ENCODE data around the gene DBF4B.

DBF4B gene

GRCh38 chr17:44776628-44777393 lies 68.3 kb downstream of the DBF4B start:
- TF ChIP-seq GATA3 (IDR thresholded peaks at IDR 0.05; ENCODE audit: low read depth, low read length) (no peak), GATA2 (IDR thresholded peaks at IDR 0.05; ENCODE audit: low read depth, low read length) (no peak)

DNA sequence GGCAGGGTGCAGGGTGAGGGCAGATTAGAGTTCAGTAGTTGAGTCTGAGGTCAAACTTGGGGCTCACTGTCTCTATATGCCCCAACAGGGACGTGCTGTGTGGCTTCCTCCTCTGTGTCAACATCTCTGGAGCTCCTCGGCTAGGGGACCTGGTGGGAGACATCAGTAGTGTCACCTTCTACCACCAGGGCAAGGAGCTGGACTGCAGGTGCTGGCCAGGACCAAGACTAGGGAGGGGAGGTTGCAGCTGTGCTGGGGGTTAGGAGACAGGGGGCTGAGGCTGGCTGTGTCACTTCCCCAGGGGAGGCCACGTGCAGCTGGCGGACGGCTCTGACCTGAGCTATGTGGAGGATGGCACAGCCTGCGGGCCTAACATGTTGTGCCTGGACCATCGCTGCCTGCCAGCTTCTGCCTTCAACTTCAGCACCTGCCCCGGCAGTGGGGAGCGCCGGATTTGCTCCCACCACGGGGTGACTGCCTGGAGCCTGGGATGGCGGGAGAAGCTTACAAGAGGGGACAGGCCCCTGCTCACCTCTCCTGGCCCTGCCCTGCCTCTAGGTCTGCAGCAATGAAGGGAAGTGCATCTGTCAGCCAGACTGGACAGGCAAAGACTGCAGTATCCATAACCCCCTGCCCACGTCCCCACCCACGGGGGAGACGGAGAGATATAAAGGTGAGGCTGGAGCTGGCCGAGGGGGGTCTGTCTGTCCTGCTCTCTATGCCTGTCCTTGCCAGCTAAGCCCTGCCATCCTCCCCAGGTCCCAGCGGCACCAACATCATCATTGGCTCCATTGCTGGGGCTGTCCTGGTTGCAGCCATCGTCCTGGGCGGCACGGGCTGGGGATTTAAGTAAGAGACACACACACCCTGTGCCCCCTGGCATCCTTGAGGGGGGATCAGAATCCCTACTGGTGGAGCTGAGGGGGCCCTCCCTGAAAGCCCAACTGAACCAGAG lies 69.2 kb downstream of the DBF4B start:
- no peak for TF ChIP-seq GATA2 (IDR thresholded peaks at IDR 0.05; ENCODE audit: low read depth, low read length)
- TF ChIP-seq GATA3 (IDR thresholded peaks at IDR 0.05; ENCODE audit: low read depth, low read length) = no peak

GRCh38 chr17:44778656-44779210 lies 70.3 kb downstream of the DBF4B start:
- TF ChIP-seq GATA2 (IDR thresholded peaks at IDR 0.05; ENCODE audit: low read depth, low read length) (no peak), GATA3 (IDR thresholded peaks at IDR 0.05; ENCODE audit: low read depth, low read length) (no peak)

- TF ChIP-seq GATA3 (IDR thresholded peaks at IDR 0.05; ENCODE audit: low read depth, low read length) (no peak), GATA2 (IDR thresholded peaks at IDR 0.05; ENCODE audit: low read depth, low read length) (peak; percentile 95)
Measured at GRCh38 chr17:44779211-44780025, 71.0 kb downstream of the DBF4B start.

DNA sequence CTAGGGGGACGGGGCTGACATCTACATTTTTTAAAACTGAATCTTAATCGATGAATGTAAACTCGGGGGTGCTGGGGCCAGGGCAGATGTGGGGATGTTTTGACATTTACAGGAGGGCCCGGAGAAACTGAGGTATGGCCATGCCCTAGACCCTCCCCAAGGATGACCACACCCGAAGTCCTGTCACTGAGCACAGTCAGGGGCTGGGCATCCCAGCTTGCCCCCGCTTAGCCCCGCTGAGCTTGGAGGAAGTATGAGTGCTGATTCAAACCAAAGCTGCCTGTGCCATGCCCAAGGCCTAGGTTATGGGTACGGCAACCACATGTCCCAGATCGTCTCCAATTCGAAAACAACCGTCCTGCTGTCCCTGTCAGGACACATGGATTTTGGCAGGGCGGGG lies 71.7 kb downstream of the DBF4B start:
- TF ChIP-seq GATA3 (IDR thresholded peaks at IDR 0.05; ENCODE audit: low read depth, low read length) (no peak), GATA2 (IDR thresholded peaks at IDR 0.05; ENCODE audit: low read depth, low read length) (no peak)

DNA sequence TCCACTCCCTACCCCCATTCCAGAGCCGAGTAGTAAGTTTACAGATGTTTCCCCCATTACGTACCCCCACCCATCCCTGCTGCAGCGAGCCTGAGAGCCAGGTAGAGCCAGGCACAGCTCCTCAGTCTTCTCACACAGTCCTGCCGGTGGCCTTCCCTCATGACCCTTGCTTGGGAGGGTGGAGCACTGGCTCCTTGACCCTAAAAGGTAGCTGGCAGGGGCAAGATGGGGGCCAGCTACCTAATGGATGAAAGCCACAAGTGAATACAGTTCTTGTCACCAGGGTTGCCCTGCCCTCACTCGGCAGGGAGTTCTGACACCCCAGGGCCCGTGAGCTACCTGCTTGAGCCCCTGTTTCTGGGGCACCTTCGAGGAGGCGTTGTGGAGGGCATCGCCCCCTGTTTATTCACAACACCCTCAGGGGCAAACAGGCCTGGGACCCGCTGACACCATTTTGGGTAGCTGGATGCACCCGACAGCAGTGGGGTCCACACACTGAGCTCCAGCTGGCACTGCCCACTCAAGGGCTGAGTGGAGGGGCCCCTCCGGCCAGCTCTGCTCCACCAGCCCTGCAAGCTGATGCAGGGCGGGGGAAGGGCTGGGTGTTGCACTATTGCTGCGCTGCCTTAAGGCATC lies 72.5 kb downstream of the DBF4B start:
- TF ChIP-seq GATA2 (IDR thresholded peaks at IDR 0.05; ENCODE audit: low read depth, low read length) = no peak
- TF ChIP-seq GATA3 (IDR thresholded peaks at IDR 0.05; ENCODE audit: low read depth, low read length) = no peak

DNA sequence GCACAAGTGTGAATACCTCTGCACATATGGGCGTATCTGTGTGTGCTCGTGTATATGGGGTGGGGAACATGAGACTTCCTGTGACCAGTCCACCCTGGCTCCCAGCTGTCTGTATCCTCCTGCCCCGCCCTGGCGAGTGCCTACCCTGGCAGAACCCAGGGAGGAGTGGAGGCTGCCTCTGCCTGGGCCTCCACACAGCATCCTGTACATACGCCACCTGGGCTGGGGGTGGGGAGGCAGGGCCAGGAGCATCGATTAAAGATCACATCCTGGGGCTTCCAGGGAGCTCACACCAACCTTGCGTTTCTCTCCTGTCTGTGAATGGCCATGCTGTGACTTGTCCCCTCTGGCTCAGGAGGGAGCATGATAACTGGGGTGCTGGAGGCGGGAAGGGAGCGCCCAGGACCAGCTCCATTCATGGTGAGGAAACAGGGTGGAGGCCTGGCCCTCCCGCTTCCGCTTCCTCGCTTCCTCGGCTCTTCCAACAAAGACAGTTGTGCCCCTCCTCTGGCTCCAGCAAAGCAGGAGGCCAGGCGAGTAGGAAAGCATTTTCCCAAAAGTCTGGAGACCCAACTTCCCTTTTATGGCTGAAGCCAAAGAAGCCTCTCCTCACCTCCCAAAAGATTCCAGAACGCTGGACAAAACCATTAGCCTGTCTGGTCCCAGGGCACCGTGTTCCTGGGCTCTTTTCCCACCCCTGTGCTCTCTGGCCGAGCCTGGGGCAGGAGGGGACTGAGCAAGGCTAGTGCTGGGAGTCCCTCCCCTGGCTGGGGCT lies 73.3 kb downstream of the DBF4B start:
- TF ChIP-seq GATA2 (IDR thresholded peaks at IDR 0.05; ENCODE audit: low read depth, low read length) (no peak), GATA3 (IDR thresholded peaks at IDR 0.05; ENCODE audit: low read depth, low read length) (no peak)

DNA sequence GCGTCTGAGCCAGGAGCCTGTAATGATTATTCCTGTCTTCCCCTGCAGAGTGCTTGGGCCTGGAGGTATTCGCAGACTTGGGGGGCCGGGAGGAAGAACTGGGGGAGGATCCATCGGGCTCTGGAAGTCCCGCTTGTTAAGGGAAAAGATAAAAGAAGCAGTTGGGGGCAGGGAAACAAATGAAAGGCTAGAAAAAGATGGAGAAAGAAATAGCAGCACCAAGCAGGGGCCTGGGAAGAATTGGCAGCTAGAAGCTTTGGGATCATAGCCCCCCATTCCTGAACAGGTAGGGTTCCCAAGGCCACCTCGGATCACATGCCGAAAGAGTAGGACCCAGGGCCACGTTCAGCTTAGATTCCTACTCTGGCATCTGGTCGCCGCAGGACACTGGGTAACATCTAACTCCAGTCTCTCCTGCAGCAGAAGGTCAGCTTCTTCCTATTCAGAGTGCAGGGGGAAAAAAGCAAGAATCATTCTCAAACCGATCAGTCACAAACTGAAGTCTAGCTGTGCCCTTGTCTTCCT lies 73.9 kb downstream of the DBF4B start:
- TF ChIP-seq GATA2 (IDR thresholded peaks at IDR 0.05; ENCODE audit: low read depth, low read length) (no peak), GATA3 (IDR thresholded peaks at IDR 0.05; ENCODE audit: low read depth, low read length) (no peak)

DNA sequence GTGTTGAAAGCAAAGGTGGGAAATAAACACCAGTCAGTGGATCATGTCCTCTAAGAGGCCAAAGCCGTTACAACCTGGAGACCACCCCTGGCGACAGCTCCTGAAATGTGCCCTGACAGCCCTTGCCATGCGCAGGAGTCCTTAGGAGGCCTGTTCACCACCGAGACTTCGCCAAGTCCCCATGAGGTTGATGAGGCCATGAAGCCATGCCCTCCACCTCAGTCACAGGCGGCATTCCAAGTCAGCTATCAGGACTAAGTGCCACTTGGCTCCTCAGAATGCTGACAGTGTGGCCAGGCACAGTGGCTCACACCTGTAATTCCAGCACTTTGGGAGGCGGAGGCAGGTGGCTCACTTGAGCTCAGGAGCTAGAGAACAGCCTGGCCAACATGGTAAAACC lies 77.5 kb downstream of the DBF4B start:
- no peak for TF ChIP-seq GATA3 (IDR thresholded peaks at IDR 0.05; ENCODE audit: low read depth, low read length)
- TF ChIP-seq GATA2 (IDR thresholded peaks at IDR 0.05; ENCODE audit: low read depth, low read length) = no peak

DNA sequence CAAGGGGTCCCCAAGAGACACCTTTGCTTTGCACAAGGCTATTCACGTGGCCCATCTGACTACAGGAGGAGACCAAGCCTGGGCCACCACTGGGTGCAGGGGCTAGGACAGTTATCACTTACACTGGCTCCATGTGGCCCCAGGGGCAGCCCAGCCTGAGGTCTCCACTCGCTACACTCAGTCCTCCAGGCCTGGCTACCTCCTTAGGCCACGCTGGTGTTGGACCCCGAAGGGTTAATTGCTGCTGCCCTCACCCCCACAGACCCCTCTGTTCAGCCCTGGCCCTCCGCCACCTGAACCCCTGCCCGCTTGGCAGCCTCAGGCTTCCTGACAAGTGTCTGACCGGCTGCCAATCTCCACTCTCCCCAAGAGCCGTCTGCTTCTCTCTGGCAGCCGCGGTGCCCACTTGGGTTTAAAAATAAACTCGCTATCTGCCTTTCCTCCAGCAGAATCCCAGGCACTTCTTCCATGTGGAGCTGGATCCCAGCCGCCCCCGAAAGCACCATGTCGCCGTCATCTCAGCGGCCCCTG lies 78.2 kb downstream of the DBF4B start:
- TF ChIP-seq GATA2 (IDR thresholded peaks at IDR 0.05; ENCODE audit: low read depth, low read length) = no peak
- TF ChIP-seq GATA3 (IDR thresholded peaks at IDR 0.05; ENCODE audit: low read depth, low read length) = no peak

DNA sequence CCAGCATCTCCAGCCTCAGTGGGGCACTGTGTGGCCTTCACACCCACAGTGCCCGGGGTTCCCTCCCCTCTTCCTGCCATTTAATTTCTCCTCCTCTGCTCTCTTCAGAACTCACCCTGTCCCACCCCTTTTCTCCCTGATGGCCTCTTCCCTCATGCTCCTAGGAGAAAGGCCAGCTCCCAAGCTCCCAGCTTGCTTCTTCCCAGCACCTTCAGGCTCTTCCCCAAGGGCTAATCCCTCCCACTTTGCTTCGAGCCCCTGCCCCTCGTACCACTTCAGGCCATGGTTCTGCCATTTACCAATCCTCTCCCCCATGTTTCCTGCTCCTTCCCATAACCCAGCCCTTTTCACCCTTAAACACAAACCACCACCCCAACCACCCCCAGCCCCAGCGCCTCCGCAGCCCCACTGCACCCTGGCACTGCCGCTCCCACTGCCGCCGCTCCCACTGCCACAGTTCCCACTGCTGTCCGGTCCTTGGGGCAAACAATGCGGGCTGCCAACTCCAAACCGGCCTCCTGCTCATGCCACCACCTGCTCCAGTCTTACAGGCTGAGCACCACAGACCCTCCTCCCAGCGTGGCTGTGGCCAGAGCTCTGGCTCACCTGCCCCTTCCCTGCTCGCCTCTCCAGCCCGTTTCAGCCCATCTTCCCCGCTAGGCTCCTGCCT lies 78.9 kb downstream of the DBF4B start:
- no peak for TF ChIP-seq GATA3 (IDR thresholded peaks at IDR 0.05; ENCODE audit: low read depth, low read length)
- TF ChIP-seq GATA2 (IDR thresholded peaks at IDR 0.05; ENCODE audit: low read depth, low read length) = no peak

- TF ChIP-seq GATA3 (IDR thresholded peaks at IDR 0.05; ENCODE audit: low read depth, low read length) = no peak
- TF ChIP-seq GATA2 (IDR thresholded peaks at IDR 0.05; ENCODE audit: low read depth, low read length) = no peak
Measured at GRCh38 chr17:44788139-44788538, 79.7 kb downstream of the DBF4B start.

All from SH-SY5Y (cell line).